Raji (cell line): ENCODE measurements around the gene ZNF143.

Experiments
- POLR2A ChIP-seq: IDR thresholded peaks from 2 replicates; pipeline ENCODE4 v1.6.1; 2011; ENCODE audit warnings: low read depth, low read length, control low read depth; ENCODE audit not compliant: insufficient read depth

ZNF143 gene

GRCh38 chr11:9527481-9528135 is 66.8 kb downstream of the ZNF143 start:
- no peak for TF ChIP-seq POLR2A

GRCh38 chr11:9528136-9528501 is 67.3 kb downstream of the ZNF143 start:
- no peak for TF ChIP-seq POLR2A

- TF ChIP-seq POLR2A, result no peak
Measured at GRCh38 chr11:9528573-9529333, 67.9 kb downstream of the ZNF143 start.

GRCh38 chr11:9529334-9529650 is 68.5 kb downstream of the ZNF143 start:
- no peak for TF ChIP-seq POLR2A

- no peak for TF ChIP-seq POLR2A
Measured at GRCh38 chr11:9530020-9530621, 69.3 kb downstream of the ZNF143 start.

GRCh38 chr11:9530901-9531625 is 70.3 kb downstream of the ZNF143 start:
- TF ChIP-seq POLR2A, result no peak

GRCh38 chr11:9533058-9533457 is 72.2 kb downstream of the ZNF143 start:
- TF ChIP-seq POLR2A, result no peak

GRCh38 chr11:9533736-9534473 is 73.1 kb downstream of the ZNF143 start:
- no peak for TF ChIP-seq POLR2A

GRCh38 chr11:9535189-9535781 is 74.5 kb downstream of the ZNF143 start:
- no peak for TF ChIP-seq POLR2A

GRCh38 chr11:9538548-9538947 is 77.7 kb downstream of the ZNF143 start:
- no peak for TF ChIP-seq POLR2A

GRCh38 chr11:9550191-9550628 is 89.4 kb downstream of the ZNF143 start:
- no peak for TF ChIP-seq POLR2A

GRCh38 chr11:9561279-9561982 is 100.6 kb downstream of the ZNF143 start:
- TF ChIP-seq POLR2A, result no peak

- TF ChIP-seq POLR2A, result no peak
Measured at GRCh38 chr11:9562716-9563115, 101.9 kb downstream of the ZNF143 start.

- no peak for TF ChIP-seq POLR2A
Measured at GRCh38 chr11:9563196-9563730, 102.5 kb downstream of the ZNF143 start.
